Measurements from ENCODE around the gene PATJ. TPM values are rescaled to one million over a fixed set of nuclear protein-coding genes. Genes with fewer than 3 reads are reported as not detected.
"Not testable (repeated sequence)": the region's sequence is repeated elsewhere in the genome, so short reads cannot be mapped to it uniquely, and the experiment has no call there.

PATJ gene
- total RNA-seq, 1 experiment from 2014 or later: 72.2 TPM

DNA sequence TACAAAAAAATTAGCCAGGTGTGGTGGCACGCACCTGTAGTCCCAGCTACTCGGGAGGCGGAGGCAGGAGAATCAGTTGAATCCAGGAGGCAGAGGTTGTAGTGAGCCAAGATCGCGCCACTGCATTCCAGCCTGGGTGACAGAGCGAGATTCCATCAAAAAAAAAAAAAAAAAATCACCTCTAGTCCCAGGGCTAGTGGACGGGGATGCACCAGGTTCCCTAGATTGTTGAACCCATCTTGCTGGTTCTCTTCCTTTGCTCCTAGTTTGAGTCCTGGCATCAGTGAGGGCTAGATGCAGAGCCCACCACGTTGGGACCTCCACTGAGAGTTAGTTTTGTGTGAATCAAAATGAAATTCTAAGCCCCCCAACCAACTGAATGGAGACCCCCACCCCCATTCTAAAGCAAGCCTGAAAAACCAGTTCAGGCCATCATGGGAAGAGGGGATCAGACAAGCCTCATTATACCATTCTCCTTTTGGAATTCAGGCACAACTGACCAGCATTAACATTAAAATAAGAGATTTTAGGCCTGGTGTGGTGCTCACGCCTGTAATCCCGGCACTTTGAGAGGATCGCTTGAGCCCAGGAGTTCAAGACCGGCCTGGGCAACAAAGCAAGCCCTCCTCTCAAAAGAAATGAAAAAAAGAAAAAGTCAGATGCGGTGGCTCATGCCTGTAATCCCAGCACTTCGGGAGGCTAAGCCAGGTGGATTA lies 434.5 kb downstream of the PATJ start:
- H3K4me1 Mint-ChIP-seq (ENCODE audit: low read depth, unreplicated experiment): no peaks in the 10 kb centered on the region
- H3K4me3 Mint-ChIP-seq (ENCODE audit: low read depth, unreplicated experiment): no peak overlapping the region
- H3K27me3 Mint-ChIP-seq (ENCODE audit: unreplicated experiment): peaks cover 6% of the 10 kb centered on the region
- DNase-seq: no peak
- intact Hi-C loops (cut with micrococcal nuclease; ENCODE audit: unreplicated experiment): no loop called here
- H3K27ac Mint-ChIP-seq (ENCODE audit: unreplicated experiment): no peak overlapping the region
- no TSS peak for BruUV-seq (replicated peaks)
- H3K36me3 Mint-ChIP-seq (ENCODE audit: insufficient read depth, unreplicated experiment): peaks cover 5% of the 10 kb centered on the region
- TF ChIP-seq, protein P1, sequence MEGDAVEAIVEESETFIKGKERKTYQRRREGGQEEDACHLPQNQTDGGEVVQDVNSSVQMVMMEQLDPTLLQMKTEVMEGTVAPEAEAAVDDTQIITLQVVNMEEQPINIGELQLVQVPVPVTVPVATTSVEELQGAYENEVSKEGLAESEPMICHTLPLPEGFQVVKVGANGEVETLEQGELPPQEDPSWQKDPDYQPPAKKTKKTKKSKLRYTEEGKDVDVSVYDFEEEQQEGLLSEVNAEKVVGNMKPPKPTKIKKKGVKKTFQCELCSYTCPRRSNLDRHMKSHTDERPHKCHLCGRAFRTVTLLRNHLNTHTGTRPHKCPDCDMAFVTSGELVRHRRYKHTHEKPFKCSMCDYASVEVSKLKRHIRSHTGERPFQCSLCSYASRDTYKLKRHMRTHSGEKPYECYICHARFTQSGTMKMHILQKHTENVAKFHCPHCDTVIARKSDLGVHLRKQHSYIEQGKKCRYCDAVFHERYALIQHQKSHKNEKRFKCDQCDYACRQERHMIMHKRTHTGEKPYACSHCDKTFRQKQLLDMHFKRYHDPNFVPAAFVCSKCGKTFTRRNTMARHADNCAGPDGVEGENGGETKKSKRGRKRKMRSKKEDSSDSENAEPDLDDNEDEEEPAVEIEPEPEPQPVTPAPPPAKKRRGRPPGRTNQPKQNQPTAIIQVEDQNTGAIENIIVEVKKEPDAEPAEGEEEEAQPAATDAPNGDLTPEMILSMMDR (IDR thresholded peaks at IDR 0.05; ENCODE audit: unreplicated experiment): no peak
- H3K9me3 Mint-ChIP-seq (ENCODE audit: low read depth, unreplicated experiment): no peaks in the 10 kb centered on the region
- CTCF ChIA-PET: interaction anchor here (1.5 kb wide), 1 partner anchor 229 kb away, joined by 21 read pairs; no protein-coding TSS in a partner anchor

- DNase-seq: no peak
- intact Hi-C loops (cut with micrococcal nuclease; ENCODE audit: unreplicated experiment): no loop called here
- CTCF ChIA-PET: no interaction called here
- no peak overlapping the region for H3K27ac Mint-ChIP-seq (ENCODE audit: unreplicated experiment)
- H3K4me1 Mint-ChIP-seq (ENCODE audit: low read depth, unreplicated experiment): no peaks in the 10 kb centered on the region
- H3K27me3 Mint-ChIP-seq (ENCODE audit: unreplicated experiment): peaks cover 15% of the 10 kb centered on the region
- TF ChIP-seq, protein P1 (IDR thresholded peaks at IDR 0.05; ENCODE audit: unreplicated experiment): no peak
- no peaks in the 10 kb centered on the region for H3K9me3 Mint-ChIP-seq (ENCODE audit: low read depth, unreplicated experiment)
- no TSS peak for BruUV-seq (replicated peaks)
- H3K4me3 Mint-ChIP-seq (ENCODE audit: low read depth, unreplicated experiment): no peak overlapping the region
- H3K36me3 Mint-ChIP-seq (ENCODE audit: insufficient read depth, unreplicated experiment): peaks cover 5% of the 10 kb centered on the region
Observed at GRCh38 chr1:62177621-62178020, 435.3 kb downstream of the PATJ start.

GRCh38 chr1:62178372-62178771 lies 436.1 kb downstream of the PATJ start:
- Mint-ChIP-seq H3K27me3 (ENCODE audit: unreplicated experiment) (peaks cover 19% of the 10 kb centered on the region), H3K9me3 (ENCODE audit: low read depth, unreplicated experiment) (no peaks in the 10 kb centered on the region), H3K4me1 (ENCODE audit: low read depth, unreplicated experiment) (no peaks in the 10 kb centered on the region), H3K36me3 (ENCODE audit: insufficient read depth, unreplicated experiment) (peaks cover 5% of the 10 kb centered on the region), H3K27ac (ENCODE audit: unreplicated experiment) (no peak overlapping the region), H3K4me3 (ENCODE audit: low read depth, unreplicated experiment) (no peak overlapping the region)
- CTCF ChIA-PET: no interaction called here
- BruUV-seq (replicated peaks): no TSS peak
- TF ChIP-seq, protein P1 (IDR thresholded peaks at IDR 0.05; ENCODE audit: unreplicated experiment): no peak
- no peak for DNase-seq
- intact Hi-C loops (cut with micrococcal nuclease; ENCODE audit: unreplicated experiment): no loop called here

- intact Hi-C loops (cut with micrococcal nuclease; ENCODE audit: unreplicated experiment); H3K36me3 Mint-ChIP-seq (ENCODE audit: insufficient read depth, unreplicated experiment); DNase-seq; CTCF ChIA-PET; H3K4me3 Mint-ChIP-seq (ENCODE audit: low read depth, unreplicated experiment); H3K27ac Mint-ChIP-seq (ENCODE audit: unreplicated experiment); H3K9me3 Mint-ChIP-seq (ENCODE audit: low read depth, unreplicated experiment); BruUV-seq (replicated peaks); H3K4me1 Mint-ChIP-seq (ENCODE audit: low read depth, unreplicated experiment): not testable (repeated sequence)
- peaks cover 19% of the 10 kb centered on the region for H3K27me3 Mint-ChIP-seq (ENCODE audit: unreplicated experiment)
Observed at GRCh38 chr1:62180054-62180453, 437.8 kb downstream of the PATJ start.

GRCh38 chr1:62180639-62181038 lies 438.4 kb downstream of the PATJ start:
- no peaks in the 10 kb centered on the region for H3K4me1 Mint-ChIP-seq (ENCODE audit: low read depth, unreplicated experiment)
- no TSS peak for BruUV-seq (replicated peaks)

More at GRCh38 chr1:62180639-62181038, 438.4 kb downstream of the PATJ start:
- Mint-ChIP-seq H3K27me3 (ENCODE audit: unreplicated experiment) (peaks cover 19% of the 10 kb centered on the region), H3K9me3 (ENCODE audit: low read depth, unreplicated experiment) (no peaks in the 10 kb centered on the region), H3K27ac (ENCODE audit: unreplicated experiment) (no peak overlapping the region), H3K4me3 (ENCODE audit: low read depth, unreplicated experiment) (no peak overlapping the region), H3K36me3 (ENCODE audit: insufficient read depth, unreplicated experiment) (peaks cover 5% of the 10 kb centered on the region)
- CTCF ChIA-PET: no interaction called here
- peak; percentile 54 for DNase-seq
- TF ChIP-seq, protein P1 (IDR thresholded peaks at IDR 0.05; ENCODE audit: unreplicated experiment): no peak
- intact Hi-C loops (cut with micrococcal nuclease; ENCODE audit: unreplicated experiment): no loop called here

Data from Calu3 (cell line).